HG03558 (cell line): Measurements from ENCODE around the gene BMP7.
"Not testable (repeated sequence)": the region's sequence is repeated elsewhere in the genome, so short reads cannot be mapped to it uniquely, and the experiment has no call there.

ENCODE experiments used
- ATAC-seq: cut with Tn5 transposase; IDR thresholded peaks from one replicate; pipeline ENCODE4 v1.9.1; 2021; ENCODE audit warnings: moderate number of reproducible peaks; ENCODE audit not compliant: unreplicated experiment; ENCODE audit errors: extremely low read depth

The BMP7 gene

GRCh38 chr20:57288651-57289277 lies 22.3 kb upstream of the BMP7 start:
- ATAC-seq = no peak

GRCh38 chr20:57287901-57288300 lies 21.5 kb upstream of the BMP7 start:
- no peak for ATAC-seq

GRCh38 chr20:57287007-57287880 lies 20.8 kb upstream of the BMP7 start:
- ATAC-seq = no peak

GRCh38 chr20:57283860-57284259 lies 17.4 kb upstream of the BMP7 start:
- no peak for ATAC-seq

GRCh38 chr20:57282670-57283361 lies 16.4 kb upstream of the BMP7 start:
- no peak for ATAC-seq

GRCh38 chr20:57281900-57282299 lies 15.5 kb upstream of the BMP7 start:
- ATAC-seq = no peak

GRCh38 chr20:57280221-57280620 lies 13.8 kb upstream of the BMP7 start:
- no peak for ATAC-seq

GRCh38 chr20:57279548-57279947 lies 13.1 kb upstream of the BMP7 start:
- ATAC-seq = not testable (repeated sequence)

- ATAC-seq = no peak
Measured at GRCh38 chr20:57278457-57278856, 12.0 kb upstream of the BMP7 start.

GRCh38 chr20:57277398-57278105 lies 11.1 kb upstream of the BMP7 start:
- no peak for ATAC-seq

- no peak for ATAC-seq
Measured at GRCh38 chr20:57276221-57276620, 9.8 kb upstream of the BMP7 start.

GRCh38 chr20:57275813-57276212 lies 9.4 kb upstream of the BMP7 start:
- ATAC-seq = no peak

GRCh38 chr20:57275334-57275733 lies 8.9 kb upstream of the BMP7 start:
- ATAC-seq = no peak

GRCh38 chr20:57274846-57275245 lies 8.4 kb upstream of the BMP7 start:
- ATAC-seq = no peak

- no peak for ATAC-seq
Measured at GRCh38 chr20:57274299-57274698, 7.9 kb upstream of the BMP7 start.

GRCh38 chr20:57272883-57273535 lies 6.6 kb upstream of the BMP7 start:
- ATAC-seq = no peak

GRCh38 chr20:57270204-57270984 lies 4.0 kb upstream of the BMP7 start:
- no peak for ATAC-seq

GRCh38 chr20:57269148-57269984 lies 2.9 kb upstream of the BMP7 start:
- ATAC-seq = no peak
